WTC11 (cell line): ENCODE results near the gene EXD3. TPM values are rescaled to one million over a fixed set of nuclear protein-coding genes. Genes with fewer than 3 reads are reported as not detected.

Experiments used
- ATAC-seq: fragments of 200-7000 bp; cut with Tn5 transposase; 2 replicates; pipeline ENCODE4 v1.10.0; 2021; ENCODE audit warnings: mild to moderate bottlenecking, moderate library complexity
- CTCF ChIA-PET: fragments of 300-600 bp; sonication (Branson Sonifier 250); formaldehyde crosslinking; loops from one replicate; lab custom pipeline; 2021; ENCODE audit warnings: antibody characterized with exemption; lab: Charles Lee
- POLR2A ChIA-PET: fragments of 350-600 bp; sonication (Branson Sonifier 250); formaldehyde crosslinking; loops from one replicate; lab custom pipeline; 2021; ENCODE audit warnings: antibody characterized with exemption; lab: Charles Lee
- DNase-seq: peaks from one replicate; pipeline ENCODE4 v3.0.0; 2021; ENCODE audit warnings: low spot score
- H3K27ac Mint-ChIP-seq: 2 replicates; pipeline ENCODE4 v1.8.0; 2021; ENCODE audit warnings: mixed read lengths
- H3K27me3 Mint-ChIP-seq: 2 replicates; pipeline ENCODE4 v1.8.0; 2021; ENCODE audit warnings: low read depth, mild to moderate bottlenecking, moderate library complexity, mixed read lengths
- H3K36me3 Mint-ChIP-seq: 2 replicates; pipeline ENCODE4 v1.8.0; 2021; ENCODE audit warnings: mixed read lengths
- H3K4me1 Mint-ChIP-seq: 2 replicates; pipeline ENCODE4 v1.8.0; 2022; ENCODE audit warnings: mixed read lengths
- H3K4me3 Mint-ChIP-seq: 2 replicates; pipeline ENCODE4 v1.8.0; 2021; ENCODE audit warnings: mild to moderate bottlenecking, moderate library complexity, mixed read lengths
- H3K9me3 Mint-ChIP-seq: 2 replicates; pipeline ENCODE4 v1.8.0; 2021; ENCODE audit warnings: mixed read lengths
- CBFB ChIP-seq: sonication (generic); formaldehyde crosslinking; IDR thresholded peaks from 2 replicates; pipeline ENCODE4 v1.8.1; 2022; ENCODE audit warnings: mild to moderate bottlenecking, low read depth, missing genetic modification reagents
- CREB1 ChIP-seq: sonication (generic); formaldehyde crosslinking; IDR thresholded peaks from 2 replicates; pipeline ENCODE4 v1.8.0; 2023; ENCODE audit warnings: mild to moderate bottlenecking, missing genetic modification reagents
- ETV6 ChIP-seq: sonication (generic); formaldehyde crosslinking; IDR thresholded peaks from 2 replicates; pipeline ENCODE4 v1.8.1; 2022; ENCODE audit warnings: mild to moderate bottlenecking, missing genetic modification reagents
- FOXK1 ChIP-seq: sonication (generic); formaldehyde crosslinking; IDR thresholded peaks from 2 replicates; pipeline ENCODE4 v1.8.0; 2022; ENCODE audit warnings: mild to moderate bottlenecking, moderate library complexity, missing genetic modification reagents
- FOXP1 ChIP-seq: sonication (generic); formaldehyde crosslinking; IDR thresholded peaks from 2 replicates; pipeline ENCODE4 v1.8.0; 2022; ENCODE audit warnings: missing genetic modification reagents, mild to moderate bottlenecking, moderate library complexity, borderline replicate concordance
- GABPB1 ChIP-seq: sonication (generic); formaldehyde crosslinking; IDR thresholded peaks from 2 replicates; pipeline ENCODE4 v1.8.1; 2023; ENCODE audit warnings: mild to moderate bottlenecking, missing genetic modification reagents
- GTF2I ChIP-seq: fragments of 250-450 bp; sonication (Bioruptor Pico); conservative IDR thresholded peaks from 2 replicates; pipeline ENCODE4 v1.4.0; 2021; ENCODE audit warnings: mild to moderate bottlenecking
- HMGXB4 ChIP-seq: sonication (generic); formaldehyde crosslinking; IDR thresholded peaks from 2 replicates; pipeline ENCODE4 v1.8.1; 2023; ENCODE audit warnings: mild to moderate bottlenecking, moderate library complexity, missing genetic modification reagents
- SMAD4 ChIP-seq: sonication (generic); formaldehyde crosslinking; IDR thresholded peaks from 2 replicates; pipeline ENCODE4 v1.8.0; 2022; ENCODE audit warnings: mild to moderate bottlenecking, missing genetic modification reagents
- SP1 ChIP-seq: sonication (generic); formaldehyde crosslinking; conservative IDR thresholded peaks from 2 replicates; pipeline ENCODE4 v1.8.1; 2022; ENCODE audit warnings: missing genetic modification reagents
- TEAD1 ChIP-seq: sonication (generic); formaldehyde crosslinking; IDR thresholded peaks from 2 replicates; pipeline ENCODE4 v1.8.0; 2022; ENCODE audit warnings: mild to moderate bottlenecking, missing genetic modification reagents
- TEAD4 ChIP-seq: sonication (generic); formaldehyde crosslinking; IDR thresholded peaks from 2 replicates; pipeline ENCODE4 v1.8.0; 2022; ENCODE audit warnings: mild to moderate bottlenecking, missing genetic modification reagents
- USF1 ChIP-seq: sonication (generic); formaldehyde crosslinking; IDR thresholded peaks from 2 replicates; pipeline ENCODE4 v1.8.0; 2022; ENCODE audit warnings: mild to moderate bottlenecking, missing genetic modification reagents
- USF2 ChIP-seq: sonication (generic); formaldehyde crosslinking; IDR thresholded peaks from 2 replicates; pipeline ENCODE4 v1.8.1; 2023; ENCODE audit warnings: mild to moderate bottlenecking, missing genetic modification reagents, moderate library complexity
- ZNF219 ChIP-seq: sonication (generic); formaldehyde crosslinking; IDR thresholded peaks from 2 replicates; pipeline ENCODE4 v1.8.0; 2023; ENCODE audit warnings: missing genetic modification reagents, mild to moderate bottlenecking, borderline replicate concordance
- ZNF232 ChIP-seq: sonication (generic); formaldehyde crosslinking; IDR thresholded peaks from 2 replicates; pipeline ENCODE4 v1.8.0; 2022; ENCODE audit warnings: mild to moderate bottlenecking, missing genetic modification reagents
- ZNF423 ChIP-seq: fragments of 250-450 bp; sonication (Bioruptor Pico); IDR thresholded peaks from 2 replicates; pipeline ENCODE4 v2.1.2; 2022; ENCODE audit warnings: mild to moderate bottlenecking, moderate library complexity
- total RNA-seq: library from RNA; stranded (reverse); gene quantifications from 3 replicates; pipeline ENCODE4 v1.2.3, GENCODE V29; 2021
- TF ChIP-seq, protein P1 (sequence below): fragments of 200-600 bp; IDR thresholded peaks from 2 replicates; pipeline ENCODE4 v1.8.0; 2022; ENCODE audit warnings: antibody characterized with exemption
- TF ChIP-seq, protein P2 (sequence below): fragments of 250-450 bp; sonication (Bioruptor Pico); conservative IDR thresholded peaks from 2 replicates; pipeline ENCODE4 v1.9.0; 2021; ENCODE audit warnings: mild to moderate bottlenecking
- TF ChIP-seq, protein P3 (sequence below): sonication (generic); formaldehyde crosslinking; IDR thresholded peaks from 2 replicates; pipeline ENCODE4 v1.8.1; 2022; ENCODE audit warnings: low read depth, missing genetic modification reagents, borderline replicate concordance

Gene EXD3
- total RNA-seq, 1 experiment from 2014 or later = 21.2 TPM

GRCh38 chr9:137461663-137462395, 38.9 kb upstream of the EXD3 start:
- H3K4me3 Mint-ChIP-seq = peak overlapping the region; percentile 40; the same call in 1 of the 2 replicates
- no peaks in the 10 kb centered on the region for H3K4me1 Mint-ChIP-seq
- no peaks in the 10 kb centered on the region for H3K9me3 Mint-ChIP-seq
- H3K36me3 Mint-ChIP-seq = no peaks in the 10 kb centered on the region; the same call in 1 of the 2 replicates
- ATAC-seq = peak; percentile 82
- TF ChIP-seq SP1 (CRISPR knock-in tag) = peak; percentile 65; the same call in 1 of the 2 replicates
- TF ChIP-seq, protein P1, sequence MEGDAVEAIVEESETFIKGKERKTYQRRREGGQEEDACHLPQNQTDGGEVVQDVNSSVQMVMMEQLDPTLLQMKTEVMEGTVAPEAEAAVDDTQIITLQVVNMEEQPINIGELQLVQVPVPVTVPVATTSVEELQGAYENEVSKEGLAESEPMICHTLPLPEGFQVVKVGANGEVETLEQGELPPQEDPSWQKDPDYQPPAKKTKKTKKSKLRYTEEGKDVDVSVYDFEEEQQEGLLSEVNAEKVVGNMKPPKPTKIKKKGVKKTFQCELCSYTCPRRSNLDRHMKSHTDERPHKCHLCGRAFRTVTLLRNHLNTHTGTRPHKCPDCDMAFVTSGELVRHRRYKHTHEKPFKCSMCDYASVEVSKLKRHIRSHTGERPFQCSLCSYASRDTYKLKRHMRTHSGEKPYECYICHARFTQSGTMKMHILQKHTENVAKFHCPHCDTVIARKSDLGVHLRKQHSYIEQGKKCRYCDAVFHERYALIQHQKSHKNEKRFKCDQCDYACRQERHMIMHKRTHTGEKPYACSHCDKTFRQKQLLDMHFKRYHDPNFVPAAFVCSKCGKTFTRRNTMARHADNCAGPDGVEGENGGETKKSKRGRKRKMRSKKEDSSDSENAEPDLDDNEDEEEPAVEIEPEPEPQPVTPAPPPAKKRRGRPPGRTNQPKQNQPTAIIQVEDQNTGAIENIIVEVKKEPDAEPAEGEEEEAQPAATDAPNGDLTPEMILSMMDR = no peak
- DNase-seq = peak; percentile 90
- ChIA-PET POLR2A (interaction anchor here (0.5 to 0.9 kb wide), 3 partner anchors 32 to 221 kb away, joined by 3 to 5 read pairs (median 3); partner anchors contain the start of gene TUBB4B), CTCF (interaction anchor here (0.6 to 1.1 kb wide), 7 partner anchors 39 to 476 kb away, joined by 3 to 8 read pairs (median 3); partner anchors contain the start of genes EXD3, NOXA1 and NRARP)
- H3K27ac Mint-ChIP-seq = no peak overlapping the region
- H3K27me3 Mint-ChIP-seq = no peaks in the 10 kb centered on the region

DNA sequence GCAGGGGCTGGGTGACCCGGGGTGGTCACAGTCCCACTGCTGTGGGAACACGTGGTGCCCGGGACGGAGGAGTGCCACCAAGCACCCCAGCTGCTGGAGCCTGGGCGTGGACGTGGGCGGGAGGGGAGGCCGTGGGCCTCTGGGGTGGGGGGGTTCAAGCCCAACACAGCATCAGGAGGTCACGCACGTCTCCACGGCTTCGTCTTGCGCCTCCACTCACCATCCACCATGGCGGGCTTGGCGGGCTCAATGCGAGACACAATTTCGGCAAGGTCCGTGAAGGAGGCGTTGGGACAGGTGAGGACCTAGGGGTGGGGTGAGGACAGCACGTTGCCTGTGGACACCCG, 38.3 kb upstream of the EXD3 start:
- H3K4me3 Mint-ChIP-seq = no peak overlapping the region
- no peak overlapping the region for H3K27ac Mint-ChIP-seq
- POLR2A ChIA-PET = interaction anchor here (0.5 to 0.9 kb wide), 2 partner anchors 176 to 220 kb away, joined by 3 read pairs; partner anchors contain the start of gene TUBB4B
- no peaks in the 10 kb centered on the region for H3K27me3 Mint-ChIP-seq
- TF ChIP-seq TEAD4 (no peak), HMGXB4 (no peak), CREB1 (CRISPR knock-in tag) (no peak), USF2 (no peak)
- TF ChIP-seq, protein P2, sequence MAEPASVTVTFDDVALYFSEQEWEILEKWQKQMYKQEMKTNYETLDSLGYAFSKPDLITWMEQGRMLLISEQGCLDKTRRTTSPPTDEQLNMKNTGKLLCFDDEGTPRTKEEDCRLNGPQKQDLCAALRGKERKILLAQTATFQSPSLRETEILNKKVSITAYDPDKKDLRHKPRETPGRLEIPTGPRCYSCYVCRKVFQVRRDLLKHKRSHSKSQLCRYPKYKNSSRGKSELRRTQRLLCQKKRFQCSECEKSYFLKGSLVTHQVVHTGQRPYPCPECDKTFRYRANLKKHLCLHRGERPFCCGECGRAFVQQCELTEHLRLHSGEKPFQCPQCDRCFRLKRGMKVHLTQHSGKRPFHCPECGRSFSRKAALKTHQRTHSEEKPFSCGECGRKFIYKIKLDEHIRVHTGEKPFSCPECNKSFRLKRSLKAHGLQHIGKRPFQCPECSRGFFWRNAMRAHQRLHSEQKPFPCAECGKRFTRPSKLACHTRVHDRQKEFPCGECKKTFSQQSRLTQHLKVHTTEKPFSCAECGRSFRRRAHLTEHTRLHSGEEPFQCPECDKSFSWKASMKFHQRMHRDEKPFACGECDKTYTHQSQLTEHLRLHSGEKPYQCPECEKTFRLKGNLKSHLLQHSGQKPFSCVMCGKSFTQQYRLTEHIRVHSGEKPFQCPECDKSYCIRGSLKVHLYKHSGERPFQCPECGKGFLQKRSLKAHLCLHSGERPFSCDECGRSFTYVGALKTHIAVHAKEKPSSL (CRISPR knock-in tag) = no peak
- DNase-seq (no peak), ATAC-seq (no peak)
- H3K4me1 Mint-ChIP-seq = no peaks in the 10 kb centered on the region
- CTCF ChIA-PET = interaction anchor here (0.8 to 1.1 kb wide), 6 partner anchors 38 to 476 kb away, joined by 3 to 8 read pairs (median 3); partner anchors contain the start of genes EXD3, NOXA1 and NRARP
- peaks cover 3% of the 10 kb centered on the region; the same call in 1 of the 2 replicates for H3K36me3 Mint-ChIP-seq
- no peaks in the 10 kb centered on the region for H3K9me3 Mint-ChIP-seq

DNA sequence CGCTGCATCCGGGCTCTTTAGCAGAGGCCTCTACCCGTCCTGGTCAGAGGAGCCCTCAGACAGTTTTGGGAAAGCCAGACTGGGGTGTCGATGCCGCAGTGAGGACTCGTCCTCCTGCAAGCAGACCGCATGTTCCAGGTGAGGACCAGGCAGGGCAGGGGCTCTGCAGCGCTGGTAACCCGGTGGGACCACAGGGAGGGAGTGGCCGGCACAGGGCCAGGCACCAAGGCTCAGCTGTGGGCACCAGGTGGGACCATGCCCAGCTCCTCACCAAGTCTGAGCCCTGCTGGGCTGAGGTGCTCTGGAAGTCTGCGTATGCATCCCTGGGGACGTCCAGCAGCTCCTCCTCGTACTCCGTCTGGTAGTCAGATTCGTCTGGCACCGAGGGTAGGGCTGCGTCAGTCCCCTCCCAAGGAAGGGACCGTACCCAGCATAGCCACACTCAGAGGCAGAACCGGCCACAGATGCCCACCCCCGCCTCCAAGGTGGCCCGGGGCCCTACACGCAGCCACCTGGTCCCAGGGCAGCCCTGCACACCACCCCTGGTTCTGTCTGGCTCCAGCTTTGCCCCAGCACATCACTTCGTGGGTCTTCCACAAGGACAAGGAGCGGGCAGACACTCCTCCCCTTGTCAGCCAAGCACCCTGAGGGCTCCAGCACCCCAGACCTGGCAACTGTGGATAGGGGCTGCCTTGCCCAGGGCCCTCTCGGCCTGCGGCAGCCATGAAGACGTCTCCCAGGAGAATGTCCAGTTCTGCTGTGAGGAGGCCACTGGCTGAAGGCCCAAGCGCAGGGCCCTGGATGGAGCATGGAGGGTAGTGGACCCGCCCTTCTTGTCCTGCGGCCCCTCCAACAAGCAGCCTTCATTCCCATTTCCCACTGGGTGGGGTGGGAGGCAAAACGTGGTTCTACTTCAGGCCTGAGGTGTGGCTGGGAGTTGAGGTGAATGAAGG, 37.7 kb upstream of the EXD3 start:
- ChIA-PET POLR2A (no interaction called here), CTCF (no interaction called here)
- DNase-seq (no peak), ATAC-seq (no peak)
- Mint-ChIP-seq H3K27ac (no peak overlapping the region), H3K27me3 (no peaks in the 10 kb centered on the region), H3K9me3 (no peaks in the 10 kb centered on the region), H3K4me1 (no peaks in the 10 kb centered on the region), H3K36me3 (peaks cover 3% of the 10 kb centered on the region; the same call in 1 of the 2 replicates), H3K4me3 (no peak overlapping the region)
- no peak for TF ChIP-seq ZNF219 (CRISPR knock-in tag)
- no peak for TF ChIP-seq GABPB1 (CRISPR knock-in tag)
- TF ChIP-seq TEAD1 (CRISPR knock-in tag) = no peak
- TF ChIP-seq ZNF423 (CRISPR knock-in tag) = no peak
- no peak for TF ChIP-seq GTF2I (CRISPR knock-in tag)
- no peak for TF ChIP-seq FOXP1 (CRISPR knock-in tag)
- no peak for TF ChIP-seq ZNF232 (CRISPR knock-in tag)
- no peak for TF ChIP-seq CBFB (CRISPR knock-in tag)
- TF ChIP-seq ETV6 (CRISPR knock-in tag) = no peak
- TF ChIP-seq FOXK1 (CRISPR knock-in tag) = no peak
- no peak for TF ChIP-seq USF1
- TF ChIP-seq, protein P3, sequence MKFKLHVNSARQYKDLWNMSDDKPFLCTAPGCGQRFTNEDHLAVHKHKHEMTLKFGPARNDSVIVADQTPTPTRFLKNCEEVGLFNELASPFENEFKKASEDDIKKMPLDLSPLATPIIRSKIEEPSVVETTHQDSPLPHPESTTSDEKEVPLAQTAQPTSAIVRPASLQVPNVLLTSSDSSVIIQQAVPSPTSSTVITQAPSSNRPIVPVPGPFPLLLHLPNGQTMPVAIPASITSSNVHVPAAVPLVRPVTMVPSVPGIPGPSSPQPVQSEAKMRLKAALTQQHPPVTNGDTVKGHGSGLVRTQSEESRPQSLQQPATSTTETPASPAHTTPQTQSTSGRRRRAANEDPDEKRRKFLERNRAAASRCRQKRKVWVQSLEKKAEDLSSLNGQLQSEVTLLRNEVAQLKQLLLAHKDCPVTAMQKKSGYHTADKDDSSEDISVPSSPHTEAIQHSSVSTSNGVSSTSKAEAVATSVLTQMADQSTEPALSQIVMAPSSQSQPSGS = no peak
- no peak for TF ChIP-seq SMAD4 (CRISPR knock-in tag)
